Lower leg skin (tissue), 3 donors: ENCODE results near the gene AACS.
"Not testable (repeated sequence)": the region's sequence is repeated elsewhere in the genome, so short reads cannot be mapped to it uniquely, and the experiment has no call there.

ENCODE experiments used
- CTCF ChIP-seq, 3 donors: fragments of 450-650 bp; IDR thresholded peaks; one replicate each; pipeline ENCODE4 v1.5.1; 2016; ENCODE audit warnings: antibody characterized with exemption in 3 of 3, mild to moderate bottlenecking in 3 of 3, moderate library complexity in 2 of 3
- POLR2A ChIP-seq, 2 donors: fragments of 450-650 bp; IDR thresholded peaks; one replicate each; pipeline ENCODE4 v1.6.1; 2016 to 2017; ENCODE audit warnings: antibody characterized with exemption in 2 of 2, mild to moderate bottlenecking in 1 of 2, moderate library complexity in 1 of 2

DNA sequence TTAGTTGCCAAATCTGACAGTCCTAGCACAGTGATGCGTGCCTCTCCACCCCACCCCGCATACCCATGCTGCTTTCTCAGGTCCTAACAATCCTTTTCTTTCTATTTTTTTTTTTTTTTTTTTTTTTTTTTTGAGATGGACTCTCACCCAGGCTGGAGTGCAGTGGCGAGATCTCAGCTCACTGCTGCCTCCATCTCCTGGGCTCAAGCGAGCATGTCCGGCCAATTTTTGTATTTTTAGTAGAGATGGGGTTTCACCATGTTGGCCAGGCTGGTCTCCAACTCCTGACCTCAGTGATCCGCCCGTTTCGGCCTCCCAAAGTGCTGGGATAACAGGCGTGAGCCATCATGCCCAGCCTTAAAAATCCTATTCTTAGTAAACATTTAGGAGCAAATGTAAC is 33.8 kb upstream of the AACS start:
- not testable (repeated sequence) for TF ChIP-seq CTCF, POLR2A (IDR thresholded peaks at IDR 0.05)
